LNCAP (cell line): ENCODE results near the gene OGT.

Experiments
- TF ChIP-seq, protein P1 (sequence below): fragments of 450-650 bp; IDR thresholded peaks from 2 replicates; pipeline ENCODE4 v1.5.1; 2017; ENCODE audit warnings: mild to moderate bottlenecking

The OGT gene

DNA sequence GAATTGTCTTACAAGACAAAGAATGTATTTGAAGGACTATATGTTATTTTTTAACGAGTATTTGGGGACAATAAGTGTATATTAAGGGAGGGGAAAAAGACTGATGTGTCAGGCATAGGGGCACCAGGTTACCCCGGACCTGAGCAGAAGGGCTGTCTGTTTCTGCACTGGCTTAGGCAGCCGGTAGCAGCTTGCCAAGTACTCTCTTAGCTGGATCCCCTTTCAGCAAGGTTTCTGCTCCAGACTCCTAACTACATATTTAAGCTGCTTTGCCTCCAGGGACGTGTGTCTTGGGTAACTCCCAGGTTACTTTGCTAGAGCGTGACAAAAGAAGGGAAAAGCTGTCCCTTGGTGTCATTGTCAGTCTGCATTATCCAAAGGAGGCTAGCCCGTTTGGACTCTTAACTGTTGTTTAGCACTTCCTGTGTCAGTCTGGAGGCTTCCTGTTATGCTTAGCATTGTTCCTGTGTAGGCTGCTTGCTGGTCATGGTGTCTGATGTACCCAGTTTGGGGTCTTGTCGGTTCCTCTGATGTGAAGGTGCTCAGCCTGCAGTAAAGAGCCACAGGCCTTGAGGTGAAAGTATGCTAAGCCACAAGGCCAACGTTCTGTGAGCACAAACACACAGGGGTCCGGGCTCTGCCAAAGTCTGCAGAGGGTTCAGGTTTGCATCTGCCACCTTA lies 73.8 kb downstream of the OGT start:
- TF ChIP-seq, protein P1, sequence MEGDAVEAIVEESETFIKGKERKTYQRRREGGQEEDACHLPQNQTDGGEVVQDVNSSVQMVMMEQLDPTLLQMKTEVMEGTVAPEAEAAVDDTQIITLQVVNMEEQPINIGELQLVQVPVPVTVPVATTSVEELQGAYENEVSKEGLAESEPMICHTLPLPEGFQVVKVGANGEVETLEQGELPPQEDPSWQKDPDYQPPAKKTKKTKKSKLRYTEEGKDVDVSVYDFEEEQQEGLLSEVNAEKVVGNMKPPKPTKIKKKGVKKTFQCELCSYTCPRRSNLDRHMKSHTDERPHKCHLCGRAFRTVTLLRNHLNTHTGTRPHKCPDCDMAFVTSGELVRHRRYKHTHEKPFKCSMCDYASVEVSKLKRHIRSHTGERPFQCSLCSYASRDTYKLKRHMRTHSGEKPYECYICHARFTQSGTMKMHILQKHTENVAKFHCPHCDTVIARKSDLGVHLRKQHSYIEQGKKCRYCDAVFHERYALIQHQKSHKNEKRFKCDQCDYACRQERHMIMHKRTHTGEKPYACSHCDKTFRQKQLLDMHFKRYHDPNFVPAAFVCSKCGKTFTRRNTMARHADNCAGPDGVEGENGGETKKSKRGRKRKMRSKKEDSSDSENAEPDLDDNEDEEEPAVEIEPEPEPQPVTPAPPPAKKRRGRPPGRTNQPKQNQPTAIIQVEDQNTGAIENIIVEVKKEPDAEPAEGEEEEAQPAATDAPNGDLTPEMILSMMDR, result no peak

DNA sequence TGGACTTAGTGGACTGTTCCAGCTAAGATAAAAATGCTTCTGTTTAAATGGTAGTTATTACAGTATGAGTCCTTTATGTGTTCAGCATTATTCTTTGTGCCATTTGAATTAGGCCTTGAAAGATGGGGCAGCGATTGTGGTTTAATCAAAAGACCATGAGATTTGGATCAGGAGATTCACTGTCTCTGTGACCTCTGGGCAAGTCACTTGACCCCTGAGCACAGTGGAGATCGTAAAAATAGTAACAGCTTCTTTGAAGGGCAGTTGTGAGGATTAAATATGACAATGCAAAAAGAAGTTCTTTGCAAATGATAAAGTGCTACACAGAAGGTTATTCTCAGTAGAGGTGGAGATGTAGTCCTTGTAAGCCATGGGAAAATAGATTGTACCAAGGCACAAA lies 74.6 kb downstream of the OGT start:
- TF ChIP-seq, protein P1, result no peak

DNA sequence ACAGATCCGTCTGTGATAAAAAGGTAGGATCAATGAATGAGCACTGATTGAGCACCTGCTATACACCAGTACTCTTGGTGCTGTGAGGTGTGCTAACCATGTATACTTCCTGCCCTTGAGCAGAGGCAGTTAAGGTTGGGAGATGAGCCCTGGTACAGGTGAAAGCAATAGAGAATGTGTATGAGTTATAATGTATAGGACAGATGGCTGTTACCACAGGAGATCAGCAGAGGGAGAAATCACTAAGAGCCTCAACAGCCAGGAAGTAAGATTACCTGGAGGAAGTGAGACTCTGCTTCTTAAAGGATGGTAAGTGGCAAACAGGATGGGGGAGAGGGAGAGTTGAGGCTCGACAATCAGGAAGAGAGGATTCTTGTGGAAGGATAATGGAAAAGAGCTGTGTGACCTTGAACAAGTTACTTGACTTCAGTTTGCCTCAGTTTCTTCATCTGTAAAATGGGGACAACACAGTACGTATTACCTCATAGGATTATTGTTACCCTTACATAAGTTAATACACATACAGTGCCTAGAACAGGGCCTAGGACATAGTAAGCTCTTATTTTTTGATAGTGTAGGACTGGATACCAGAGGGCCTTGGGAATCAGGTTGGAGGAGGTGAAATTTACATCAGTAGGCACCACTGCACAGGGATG lies 76.3 kb downstream of the OGT start:
- TF ChIP-seq, protein P1, result no peak

DNA sequence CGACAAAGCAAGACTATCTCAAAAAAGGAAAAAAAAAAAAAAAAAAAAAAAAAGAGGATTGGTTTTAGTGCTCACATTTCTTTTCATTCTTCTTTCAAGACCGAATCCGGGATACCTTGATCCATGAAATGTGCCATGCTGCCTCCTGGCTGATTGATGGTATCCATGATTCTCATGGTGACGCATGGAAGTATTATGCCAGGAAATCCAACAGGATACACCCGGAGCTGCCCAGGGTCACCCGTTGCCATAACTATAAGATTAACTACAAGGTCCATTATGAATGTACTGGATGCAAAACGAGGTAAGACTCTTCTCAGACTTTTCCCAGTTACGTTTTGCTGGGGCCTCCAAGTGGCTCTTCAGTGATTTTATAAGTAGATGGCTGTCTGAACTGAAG lies 79.4 kb downstream of the OGT start:
- TF ChIP-seq, protein P1, result no peak

DNA sequence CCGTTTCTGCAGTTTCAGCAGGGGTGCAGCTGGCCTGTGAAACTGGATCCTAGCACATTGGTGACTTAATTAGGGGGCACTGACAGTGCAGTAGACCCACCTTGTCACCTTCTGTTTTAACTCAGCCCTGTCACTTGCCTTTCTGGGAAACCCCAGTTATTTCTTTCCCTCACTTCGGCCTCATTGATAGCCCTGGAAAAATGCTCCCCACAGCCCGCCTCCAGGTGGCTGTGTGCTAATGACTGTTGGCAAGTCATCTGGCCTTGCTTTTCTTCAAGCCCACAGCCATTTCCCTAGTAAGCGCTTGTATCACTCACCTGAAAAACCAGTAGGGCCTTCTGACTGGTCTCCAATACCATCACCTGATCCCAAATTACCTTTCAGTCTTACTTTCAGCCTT lies 82.2 kb downstream of the OGT start:
- TF ChIP-seq, protein P1, result no peak

DNA sequence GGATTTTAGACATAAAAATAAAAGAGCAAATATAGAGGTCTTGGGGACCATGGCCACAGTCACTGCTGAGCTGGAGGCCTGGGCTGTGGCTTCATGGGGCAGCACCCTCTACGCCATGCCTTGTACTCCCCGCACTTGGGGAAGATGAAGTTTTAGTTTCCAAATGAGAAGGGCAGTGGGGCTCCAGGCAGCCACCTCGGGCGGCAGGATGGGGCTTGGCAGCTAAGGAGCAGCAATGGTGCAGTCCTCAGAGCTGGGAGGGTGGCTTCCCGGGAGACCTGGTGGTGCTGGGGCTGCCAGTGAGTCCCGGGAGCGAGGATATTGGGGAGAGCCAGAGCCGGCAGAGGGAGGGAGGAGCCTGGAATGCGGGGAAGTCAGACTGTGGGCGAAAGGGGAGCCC lies 83.0 kb downstream of the OGT start:
- TF ChIP-seq, protein P1, result no peak

DNA sequence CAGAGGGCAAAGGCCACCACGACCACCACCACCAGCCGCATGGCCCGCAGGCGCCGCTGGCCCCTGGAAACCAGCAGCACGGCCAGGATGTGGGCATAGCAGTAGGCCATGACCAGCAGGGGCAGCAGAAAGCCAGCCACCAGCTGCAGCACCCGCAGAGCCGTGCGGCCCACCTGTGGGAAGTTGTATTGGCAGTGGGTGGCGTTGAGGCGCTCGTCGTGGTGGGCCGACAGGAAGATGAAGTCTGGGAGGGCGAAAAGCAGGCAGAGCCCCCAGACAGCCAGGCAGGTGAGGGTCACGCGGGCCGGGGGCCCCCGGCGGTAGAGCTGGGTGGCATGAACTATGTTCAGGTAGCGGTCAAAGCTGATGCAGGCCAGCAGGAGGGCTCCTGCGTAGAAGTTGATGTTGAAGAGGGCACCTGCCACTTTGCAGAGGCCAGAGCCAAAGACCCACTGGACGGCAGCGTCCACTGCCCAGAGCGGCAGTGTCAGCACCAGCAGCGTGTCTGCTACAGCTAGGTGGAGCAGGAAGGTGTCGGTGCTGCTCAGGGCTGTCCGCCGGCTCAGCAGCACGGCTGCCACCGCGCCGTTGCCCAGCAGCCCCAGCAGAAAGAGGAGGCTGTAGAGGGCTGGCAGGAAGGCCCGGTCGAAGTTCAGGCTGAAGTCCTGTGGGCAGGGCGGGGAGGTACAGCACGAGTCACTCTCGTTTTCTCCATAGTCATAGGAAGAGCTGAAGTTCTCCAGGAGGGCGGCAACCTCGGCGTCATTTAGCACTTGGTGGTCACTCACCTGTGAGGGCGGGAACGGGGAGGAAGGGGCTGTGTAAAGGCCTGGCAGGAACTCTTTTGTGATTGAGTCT lies 84.0 kb downstream of the OGT start:
- TF ChIP-seq, protein P1, result no peak
